ENCODE results near the gene GNL1.

Gene GNL1

GRCh38 chr6:30500421-30501355 is 55.6 kb downstream of the GNL1 start:
- in situ Hi-C loops (cut with MboI; ENCODE audit: low sequenced_read_pairs): no loop called here

GRCh38 chr6:30498705-30499104 is 57.6 kb downstream of the GNL1 start:
- in situ Hi-C loops (cut with MboI; ENCODE audit: low sequenced_read_pairs): loop anchor here (5.0 to 25.0 kb wide), 2 partner anchors 34 to 589 kb away; no protein-coding TSS in a partner anchor

GRCh38 chr6:30497714-30498113 is 58.6 kb downstream of the GNL1 start:
- in situ Hi-C loops (cut with MboI; ENCODE audit: low sequenced_read_pairs): loop anchor here (5.0 to 25.0 kb wide), 2 partner anchors 35 to 590 kb away; no protein-coding TSS in a partner anchor

GRCh38 chr6:30497261-30497599 is 59.1 kb downstream of the GNL1 start:
- in situ Hi-C loops (cut with MboI; ENCODE audit: low sequenced_read_pairs): loop anchor here (5.0 to 25.0 kb wide), 2 partner anchors 35 to 590 kb away; no protein-coding TSS in a partner anchor

DNA sequence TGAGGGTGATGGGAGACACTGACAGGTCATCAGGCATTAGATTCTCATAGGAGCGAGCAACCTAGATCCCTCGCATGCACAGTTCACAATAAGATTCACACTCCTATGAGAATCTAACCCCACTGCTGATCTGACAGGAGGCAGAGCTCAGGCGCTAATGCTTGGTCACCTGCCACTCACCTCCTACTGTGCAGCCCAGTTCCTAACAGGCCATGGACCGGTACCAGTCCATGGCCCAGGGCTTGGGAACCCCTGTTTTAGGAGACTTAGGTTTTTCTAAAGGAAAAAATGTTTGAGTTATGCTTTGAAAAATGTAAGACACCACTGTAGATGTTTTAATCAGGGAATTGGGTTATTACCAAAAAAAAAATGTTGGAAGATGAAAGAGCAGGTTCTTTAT is 60.3 kb downstream of the GNL1 start:
- in situ Hi-C loops (cut with MboI; ENCODE audit: low sequenced_read_pairs): loop anchor here (5.0 to 25.0 kb wide), 2 partner anchors 36 to 591 kb away; no protein-coding TSS in a partner anchor

- in situ Hi-C loops (cut with MboI; ENCODE audit: low sequenced_read_pairs): loop anchor here (5.0 to 25.0 kb wide), 2 partner anchors 37 to 592 kb away; no protein-coding TSS in a partner anchor
Observed at GRCh38 chr6:30495060-30495459, 61.2 kb downstream of the GNL1 start.

GRCh38 chr6:30494291-30494861 is 61.9 kb downstream of the GNL1 start:
- in situ Hi-C loops (cut with MboI; ENCODE audit: low sequenced_read_pairs): loop anchor here (25.0 kb wide), 1 partner anchor 593 kb away; no protein-coding TSS in a partner anchor

DNA sequence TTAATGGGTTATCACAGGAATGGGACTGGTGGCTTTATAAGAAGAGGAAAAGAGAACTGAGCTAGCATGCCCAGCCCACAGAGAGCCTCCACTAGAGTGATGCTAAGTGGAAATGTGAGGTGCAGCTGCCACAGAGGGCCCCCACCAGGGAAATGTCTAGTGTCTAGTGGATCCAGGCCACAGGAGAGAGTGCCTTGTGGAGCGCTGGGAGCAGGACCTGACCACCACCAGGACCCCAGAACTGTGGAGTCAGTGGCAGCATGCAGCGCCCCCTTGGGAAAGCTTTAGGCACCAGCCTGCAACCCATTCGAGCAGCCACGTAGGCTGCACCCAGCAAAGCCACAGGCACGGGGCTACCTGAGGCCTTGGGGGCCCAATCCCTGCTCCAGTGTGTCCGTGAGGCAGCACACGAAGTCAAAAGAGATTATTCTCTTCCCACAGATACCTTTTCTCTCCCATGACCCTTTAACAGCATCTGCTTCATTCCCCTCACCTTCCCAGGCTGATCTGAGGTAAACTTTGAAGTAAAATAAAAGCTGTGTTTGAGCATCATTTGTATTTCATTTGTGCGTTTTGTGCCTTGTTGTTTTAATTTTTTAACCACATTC is 62.5 kb downstream of the GNL1 start:
- in situ Hi-C loops (cut with MboI; ENCODE audit: low sequenced_read_pairs): loop anchor here (25.0 kb wide), 1 partner anchor 594 kb away; no protein-coding TSS in a partner anchor

GRCh38 chr6:30491991-30492952 is 64.0 kb downstream of the GNL1 start:
- in situ Hi-C loops (cut with MboI; ENCODE audit: low sequenced_read_pairs): loop anchor here (25.0 kb wide), 1 partner anchor 595 kb away; no protein-coding TSS in a partner anchor

All from HL-60/S4 treated with retinoic acid at 250 ng/mL for 4 days and 3 days (cell line).